Stimulated activated CD4-positive, alpha-beta T cell treated with anti-CD3 and anti-CD28 coated beads, Interleukin-12 subunit alpha, Interleukin-12 subunit beta, amount 100 ng/mL, for 24 hours (primary cell): ENCODE results near the gene SLC35D1.
A peak's percentile ranks its signal among the peaks of the same experiment; 100 is the strongest.
"Not testable (repeated sequence)": the region's sequence is repeated elsewhere in the genome, so short reads cannot be mapped to it uniquely, and the experiment has no call there.

Source experiments
- DNase-seq, 2 experiments: peaks; one replicate each; pipeline ENCODE4 v3.0.0-alpha.2; 2020; ENCODE audit warnings: low read depth in 2 of 2

SLC35D1 gene

GRCh38 chr1:67053785-67054772, at the start of gene SLC35D1:
Gene SLC35D1 (minus strand): TSS chr1:67054148. CDS start chr1:67054013, 135 bp downstream.
- peak; percentile 71 for DNase-seq

GRCh38 chr1:67103548-67103947, 49.6 kb upstream of the SLC35D1 start:
- no peak for DNase-seq

- no peak for DNase-seq
These were observed 46.9 kb upstream of the SLC35D1 start for GRCh38 chr1:67100833-67101232.

GRCh38 chr1:67097305-67097704, 43.4 kb upstream of the SLC35D1 start:
- DNase-seq, result no peak

- no peak for DNase-seq
These were observed 40.2 kb upstream of the SLC35D1 start for GRCh38 chr1:67094191-67094590.

GRCh38 chr1:67089685-67090208, 35.8 kb upstream of the SLC35D1 start:
- no peak for DNase-seq

- DNase-seq, result no peak
These were observed 34.5 kb upstream of the SLC35D1 start for GRCh38 chr1:67088440-67088839.

- DNase-seq, result no peak
These were observed 31.4 kb upstream of the SLC35D1 start for GRCh38 chr1:67085326-67085725.

- DNase-seq, result no peak
These were observed 30.9 kb upstream of the SLC35D1 start for GRCh38 chr1:67084765-67085318.

- no peak for DNase-seq
These were observed 24.3 kb upstream of the SLC35D1 start for GRCh38 chr1:67078291-67078690.

- no peak for DNase-seq
These were observed 23.6 kb upstream of the SLC35D1 start for GRCh38 chr1:67077593-67077992.

GRCh38 chr1:67072749-67073148, 18.8 kb upstream of the SLC35D1 start:
- no peak for DNase-seq

- DNase-seq, result not testable (repeated sequence)
These were observed 13.7 kb upstream of the SLC35D1 start for GRCh38 chr1:67067655-67068054.

GRCh38 chr1:67062412-67062811, 8.5 kb upstream of the SLC35D1 start:
- no peak for DNase-seq

- no peak for DNase-seq
These were observed 7.3 kb upstream of the SLC35D1 start for GRCh38 chr1:67061266-67061665.

GRCh38 chr1:67060811-67061218, 6.9 kb upstream of the SLC35D1 start:
- DNase-seq, result no peak

- DNase-seq, result no peak
These were observed 5.4 kb upstream of the SLC35D1 start for GRCh38 chr1:67059346-67059745.

- DNase-seq, result no peak
These were observed 4.8 kb upstream of the SLC35D1 start for GRCh38 chr1:67058761-67059160.

GRCh38 chr1:67058242-67058641, 4.3 kb upstream of the SLC35D1 start:
- no peak for DNase-seq

GRCh38 chr1:67053535-67053784, 488 bp downstream of the SLC35D1 start:
- DNase-seq, result no peak

GRCh38 chr1:67052741-67053534, 1.0 kb downstream of the SLC35D1 start:
- peak in 1 of 2 experiments; percentile 11 for DNase-seq

GRCh38 chr1:67051196-67051595, 2.8 kb downstream of the SLC35D1 start:
- no peak for DNase-seq
